HG03060 (cell line): ENCODE results near the gene ITGB4.

ENCODE experiments used
- ATAC-seq: cut with Tn5 transposase; IDR thresholded peaks from one replicate; pipeline ENCODE4 v1.9.1; 2021; ENCODE audit warnings: low read depth, moderate number of reproducible peaks; ENCODE audit not compliant: unreplicated experiment

ITGB4 gene

DNA sequence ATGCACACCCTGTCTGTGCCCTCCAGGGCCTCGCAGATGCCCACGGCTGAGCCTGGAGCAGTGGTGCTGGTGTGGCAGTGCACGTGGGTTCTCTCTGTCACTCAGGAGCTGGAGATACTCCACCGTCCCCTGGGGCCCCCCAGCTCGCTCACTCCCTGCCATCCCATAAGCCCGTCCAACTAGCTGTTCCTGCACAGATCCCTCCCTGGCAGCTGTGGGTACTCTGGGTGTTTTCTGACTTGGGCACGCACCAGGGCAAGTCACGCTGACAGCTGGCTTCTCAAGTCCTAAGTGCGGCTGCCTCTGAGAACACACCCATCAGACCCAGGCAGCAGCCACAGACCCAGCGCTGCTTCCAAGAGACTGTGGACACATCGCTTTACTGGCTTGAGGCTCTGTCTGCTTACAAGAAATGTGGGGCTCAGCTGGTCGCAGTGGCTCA, 25.4 kb upstream of the ITGB4 start:
- no peak for ATAC-seq

DNA sequence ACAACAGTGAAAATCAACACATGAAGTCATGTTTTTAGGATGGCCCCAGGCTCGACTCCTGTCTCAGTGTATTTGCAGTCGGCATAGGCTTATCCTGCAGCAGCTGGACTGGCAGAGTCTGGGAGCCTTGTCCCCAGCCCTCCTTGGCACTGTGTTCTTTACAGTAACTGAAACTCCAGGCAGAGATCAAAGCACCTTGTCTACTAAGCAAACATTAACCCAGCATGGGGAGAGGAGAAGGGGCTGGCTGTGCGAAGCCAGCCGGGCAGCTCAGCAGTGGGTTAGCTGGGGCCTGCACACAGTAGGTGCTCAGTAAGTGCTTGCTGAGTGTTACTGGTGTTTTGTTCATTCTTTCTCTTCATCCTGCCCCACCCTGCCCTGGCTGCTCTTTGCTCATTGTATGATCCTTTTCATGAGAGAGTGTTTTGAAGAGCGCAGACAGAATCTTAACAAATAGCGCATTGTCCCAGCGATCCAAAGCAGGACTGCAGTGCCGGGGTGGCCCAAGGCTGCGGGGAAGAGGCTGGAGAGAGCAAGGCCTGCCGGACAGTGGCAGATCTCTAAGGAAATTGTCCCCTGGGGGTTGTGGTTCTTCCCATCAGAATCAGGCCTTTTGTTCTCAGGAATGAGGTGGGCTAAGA, 23.5 kb upstream of the ITGB4 start:
- ATAC-seq: no peak

DNA sequence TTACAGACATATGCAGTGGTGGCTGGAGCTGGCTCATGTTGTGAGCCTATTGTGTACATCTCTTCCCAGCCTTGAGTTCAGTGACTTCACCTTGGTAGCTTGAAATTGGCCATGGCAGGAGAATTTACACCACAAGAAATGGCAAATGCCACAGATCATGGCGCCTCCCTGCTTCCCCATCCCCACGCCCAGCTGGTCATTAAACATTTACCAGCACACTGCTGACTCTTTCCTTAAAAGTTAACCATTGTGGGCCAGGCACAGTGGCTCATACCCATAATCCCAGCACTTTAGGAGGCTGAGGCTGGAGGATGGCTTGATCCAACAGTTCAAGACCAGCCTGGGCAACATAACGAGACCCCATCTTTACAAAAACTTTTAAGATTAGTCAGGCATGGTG, 22.6 kb upstream of the ITGB4 start:
- ATAC-seq: no peak

DNA sequence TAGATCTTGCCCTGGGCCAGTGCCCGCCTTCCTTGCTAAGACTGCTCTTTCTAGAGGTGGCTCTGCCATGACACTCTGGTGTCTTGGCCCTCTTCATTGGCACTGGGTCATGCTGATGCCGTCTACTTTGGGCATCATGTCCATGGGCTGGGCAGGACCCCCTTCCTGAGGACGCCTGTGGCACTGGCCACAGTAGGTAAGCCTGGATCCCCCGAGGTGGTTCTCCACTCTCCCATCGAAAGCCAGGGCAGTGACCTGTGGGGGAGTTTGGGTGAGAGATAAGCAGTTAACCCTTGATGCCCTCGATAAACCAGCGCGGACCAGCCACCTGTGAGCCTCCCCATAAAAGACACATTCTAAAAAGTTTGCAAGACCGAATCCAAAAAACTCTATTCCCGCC, 20.0 kb upstream of the ITGB4 start:
- no peak for ATAC-seq

- ATAC-seq: no peak
These were observed 18.1 kb upstream of the ITGB4 start for GRCh38 chr17:75703191-75703590.

GRCh38 chr17:75703591-75703990, 17.7 kb upstream of the ITGB4 start:
- no peak for ATAC-seq

DNA sequence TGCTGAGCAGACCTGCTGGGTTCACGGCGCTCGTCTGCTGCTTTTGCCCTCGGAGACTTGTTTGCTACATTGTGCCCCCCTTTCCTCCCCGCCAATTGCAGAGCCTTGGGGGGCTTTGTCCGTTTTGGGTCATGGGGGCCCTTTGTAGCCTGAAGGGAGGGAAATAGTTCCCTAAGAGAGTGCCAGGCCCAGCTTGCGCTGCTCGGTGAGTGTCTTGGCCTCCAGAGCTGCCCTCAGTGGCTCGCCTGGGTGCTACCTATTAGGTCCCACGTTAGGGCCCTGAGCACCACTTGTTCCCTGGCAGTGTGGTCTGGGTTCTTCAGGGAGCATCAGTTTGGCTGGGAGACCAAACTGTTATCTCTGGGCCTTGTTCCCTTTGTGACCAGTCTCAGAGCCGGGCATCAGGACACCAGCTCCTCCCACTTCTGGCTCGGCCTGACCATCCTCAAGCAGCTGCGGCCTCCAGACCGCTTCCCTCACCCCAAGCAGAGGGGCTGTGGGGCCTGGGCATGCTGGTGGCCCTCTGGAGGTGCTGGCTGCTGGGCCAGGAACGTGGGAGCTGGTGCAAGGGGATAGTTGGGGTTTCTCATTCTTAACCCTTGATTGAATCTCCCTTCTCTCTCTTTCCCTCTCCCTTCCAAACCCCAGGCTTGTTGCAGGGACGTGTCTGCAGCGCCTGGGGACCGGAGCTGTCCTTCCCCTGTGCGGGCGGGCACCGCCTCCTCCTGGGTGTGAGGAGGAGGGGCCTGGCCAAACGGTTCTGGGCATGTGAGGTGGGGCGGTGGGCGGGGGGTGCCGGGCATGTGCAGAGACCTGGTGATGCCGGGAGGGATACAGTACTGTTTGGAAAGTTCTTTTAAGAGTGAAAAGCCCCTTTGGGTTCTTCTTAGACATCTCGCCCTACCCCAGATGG, 16.0 kb upstream of the ITGB4 start:
- no peak for ATAC-seq

GRCh38 chr17:75706042-75706728, 15.1 kb upstream of the ITGB4 start:
- no peak for ATAC-seq

DNA sequence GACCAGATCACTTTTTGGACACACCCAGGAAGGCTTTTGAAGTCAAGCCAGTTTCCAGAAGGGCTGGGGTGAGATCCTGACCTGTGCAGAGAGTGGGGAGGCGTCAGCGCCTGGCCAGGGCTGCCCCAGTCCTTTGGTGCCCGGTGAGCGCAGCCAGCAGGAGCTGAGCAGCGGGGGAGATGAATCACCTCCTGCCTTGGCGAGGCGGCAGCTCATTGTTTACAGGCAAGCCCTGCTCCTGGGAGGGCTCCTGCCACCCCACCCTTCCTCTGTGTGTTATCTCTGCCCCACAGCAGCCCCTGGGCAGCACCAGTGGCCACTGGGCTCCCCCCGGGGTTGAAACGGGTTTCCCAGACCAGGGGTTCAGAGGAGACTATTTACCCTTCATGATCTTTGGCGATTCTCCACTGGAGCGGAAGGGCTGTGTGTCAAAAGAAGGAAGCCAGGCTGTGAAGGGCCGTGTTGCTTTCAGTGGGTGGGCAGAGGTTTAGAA, 14.1 kb upstream of the ITGB4 start:
- ATAC-seq: no peak

GRCh38 chr17:75712446-75712845, 8.8 kb upstream of the ITGB4 start:
- ATAC-seq: no peak

DNA sequence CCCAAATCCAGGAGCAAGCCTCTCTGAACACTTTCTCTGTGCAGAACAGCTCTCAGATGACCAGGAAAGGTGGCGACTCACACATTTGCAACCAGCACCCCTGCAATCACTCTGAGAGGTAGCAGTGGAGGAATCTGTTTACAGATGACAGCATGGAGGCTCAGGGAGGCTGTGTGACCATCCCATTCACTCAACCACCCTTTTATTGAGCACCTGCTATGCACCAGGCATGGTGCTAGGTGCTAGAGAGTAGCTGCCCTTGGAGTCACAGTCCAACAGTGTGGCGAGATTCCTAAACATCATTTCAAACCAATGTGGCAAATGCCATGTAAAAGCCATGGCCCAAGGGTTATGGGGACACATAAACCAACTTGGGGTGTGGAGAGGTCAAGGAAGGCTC, 1.5 kb upstream of the ITGB4 start:
- ATAC-seq: no peak

- no peak for ATAC-seq
These were observed 278 bp downstream of the ITGB4 start for GRCh38 chr17:75721463-75722011.

DNA sequence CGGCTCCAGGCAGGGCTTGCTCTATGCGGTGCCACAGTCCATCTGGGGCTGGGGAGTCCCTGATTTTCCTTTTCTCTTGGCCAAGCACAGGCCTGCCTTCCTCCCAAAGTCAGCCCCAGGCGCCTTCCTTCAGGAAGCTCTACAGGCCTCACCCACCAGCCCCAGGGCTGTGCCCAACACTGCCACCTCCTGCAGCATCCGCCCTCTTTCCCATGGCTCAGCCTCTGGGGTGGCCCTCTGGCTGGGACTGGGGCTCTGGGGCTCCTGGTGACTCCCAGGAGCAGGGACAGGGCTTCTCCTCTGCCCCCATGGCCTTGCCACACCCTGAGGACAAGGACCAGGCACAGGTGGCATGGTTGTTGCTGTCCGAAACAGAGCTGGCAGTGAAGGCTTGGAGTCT, 817 bp downstream of the ITGB4 start:
- no peak for ATAC-seq

- no peak for ATAC-seq
These were observed 1.4 kb downstream of the ITGB4 start for GRCh38 chr17:75722542-75723095.

GRCh38 chr17:75723171-75723930, 2.1 kb downstream of the ITGB4 start:
- ATAC-seq: no peak

DNA sequence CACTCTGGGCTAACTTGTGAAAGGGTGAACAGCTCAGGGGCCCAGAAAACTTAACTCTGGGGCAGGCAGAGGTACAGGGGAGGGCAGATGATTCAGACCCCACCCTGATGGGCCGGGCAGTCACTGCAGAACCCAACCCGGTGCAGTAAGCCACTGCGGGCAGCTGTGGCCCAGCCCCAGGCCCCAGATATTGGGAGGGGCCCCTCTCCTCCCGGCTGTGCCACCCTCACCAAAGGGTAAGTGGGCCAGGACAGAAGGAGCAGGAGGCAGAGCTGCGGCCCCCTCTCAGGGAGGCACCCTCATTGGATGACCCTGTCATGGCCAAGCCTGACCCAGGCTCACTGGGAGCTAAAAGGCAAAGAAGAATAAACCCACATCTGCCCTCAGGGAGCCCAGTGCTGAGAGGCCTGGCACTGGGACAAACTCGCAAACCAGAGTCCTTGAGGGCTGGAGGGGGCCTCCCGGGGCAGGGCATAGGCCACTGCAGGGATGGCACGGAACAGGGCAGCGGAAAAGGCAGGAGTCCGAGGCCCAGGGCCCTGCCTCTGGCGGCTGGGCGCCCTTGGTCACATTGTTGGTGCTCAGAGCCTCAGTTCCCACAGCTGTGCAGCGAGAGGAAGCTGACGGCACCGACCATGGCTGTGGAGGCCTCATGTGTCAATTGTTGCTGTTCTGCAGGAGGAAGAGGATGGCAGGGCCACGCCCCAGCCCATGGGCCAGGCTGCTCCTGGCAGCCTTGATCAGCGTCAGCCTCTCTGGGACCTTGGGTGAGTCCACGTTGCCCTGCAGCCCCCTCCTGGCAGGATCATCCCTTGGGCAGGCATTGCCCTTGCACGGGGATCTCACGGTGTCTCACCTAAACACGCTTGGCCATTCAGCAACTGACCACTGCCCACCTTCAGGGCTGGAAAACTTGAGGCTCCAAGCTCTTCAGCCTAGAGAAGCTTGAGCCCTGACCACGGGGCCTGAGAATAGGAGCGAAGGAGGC, 3.1 kb downstream of the ITGB4 start:
- ATAC-seq: no peak

- no peak for ATAC-seq
These were observed 4.2 kb downstream of the ITGB4 start for GRCh38 chr17:75725504-75725903.

DNA sequence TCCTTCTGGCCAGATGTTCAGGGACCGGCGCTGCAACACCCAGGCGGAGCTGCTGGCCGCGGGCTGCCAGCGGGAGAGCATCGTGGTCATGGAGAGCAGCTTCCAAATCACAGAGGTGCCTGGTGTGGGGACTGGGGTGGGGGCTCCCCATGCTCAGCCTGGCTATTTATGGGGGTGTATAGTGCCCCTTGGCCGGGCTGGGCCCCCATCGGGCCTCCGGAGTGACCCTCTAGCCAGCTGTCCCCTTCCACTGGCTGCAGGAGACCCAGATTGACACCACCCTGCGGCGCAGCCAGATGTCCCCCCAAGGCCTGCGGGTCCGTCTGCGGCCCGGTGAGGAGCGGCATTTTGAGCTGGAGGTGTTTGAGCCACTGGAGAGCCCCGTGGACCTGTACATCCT, 6.1 kb downstream of the ITGB4 start:
- ATAC-seq: no peak

DNA sequence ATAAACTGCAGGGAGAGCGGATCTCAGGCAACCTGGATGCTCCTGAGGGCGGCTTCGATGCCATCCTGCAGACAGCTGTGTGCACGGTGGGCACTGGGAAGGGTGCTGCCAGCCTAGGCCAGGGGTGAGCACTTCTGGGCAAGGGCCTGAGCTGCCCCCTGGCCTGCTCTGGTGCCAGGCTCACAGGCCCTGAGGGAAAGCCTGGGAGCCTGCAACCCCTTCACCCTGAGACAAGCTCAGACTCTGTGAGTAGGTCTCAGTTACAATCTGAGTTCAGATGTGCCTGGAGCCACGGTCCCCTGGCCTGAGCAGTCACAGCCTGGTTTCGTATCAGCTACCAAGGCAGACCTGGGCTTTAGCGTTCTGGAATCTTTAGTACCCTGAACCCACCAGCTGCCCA, 8.1 kb downstream of the ITGB4 start:
- ATAC-seq: no peak
